ENCODE results near the gene GGT5.

DNA sequence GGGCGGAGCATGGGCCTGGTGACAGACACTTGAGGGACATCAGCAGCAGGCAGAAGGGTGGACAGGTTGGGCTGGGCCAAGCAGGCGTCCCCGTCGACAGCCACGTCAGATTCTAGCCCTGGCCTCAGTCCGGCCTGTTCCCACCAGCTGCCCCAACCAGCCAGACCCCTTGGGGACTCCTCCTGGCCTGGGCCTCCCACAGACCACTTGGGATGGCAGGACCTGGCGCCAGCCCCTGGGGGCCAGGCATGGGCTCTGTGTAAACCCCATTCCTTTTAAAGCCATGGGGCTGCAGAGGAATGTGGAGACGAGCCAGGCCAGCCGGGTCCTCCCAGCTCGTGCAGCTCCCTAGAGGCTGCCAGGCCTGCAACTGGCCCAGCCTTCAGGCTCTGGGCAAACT lies 68.3 kb downstream of the GGT5 start:
- TF ChIP-seq, protein P1, sequence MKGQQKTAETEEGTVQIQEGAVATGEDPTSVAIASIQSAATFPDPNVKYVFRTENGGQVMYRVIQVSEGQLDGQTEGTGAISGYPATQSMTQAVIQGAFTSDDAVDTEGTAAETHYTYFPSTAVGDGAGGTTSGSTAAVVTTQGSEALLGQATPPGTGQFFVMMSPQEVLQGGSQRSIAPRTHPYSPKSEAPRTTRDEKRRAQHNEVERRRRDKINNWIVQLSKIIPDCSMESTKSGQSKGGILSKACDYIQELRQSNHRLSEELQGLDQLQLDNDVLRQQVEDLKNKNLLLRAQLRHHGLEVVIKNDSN (IDR thresholded peaks at IDR 0.05): no peak
- no peak for TF ChIP-seq TEAD4 (IDR thresholded peaks at IDR 0.05)

Data from Ishikawa (cell line).